ENCODE data around the gene BRICD5.

DNA sequence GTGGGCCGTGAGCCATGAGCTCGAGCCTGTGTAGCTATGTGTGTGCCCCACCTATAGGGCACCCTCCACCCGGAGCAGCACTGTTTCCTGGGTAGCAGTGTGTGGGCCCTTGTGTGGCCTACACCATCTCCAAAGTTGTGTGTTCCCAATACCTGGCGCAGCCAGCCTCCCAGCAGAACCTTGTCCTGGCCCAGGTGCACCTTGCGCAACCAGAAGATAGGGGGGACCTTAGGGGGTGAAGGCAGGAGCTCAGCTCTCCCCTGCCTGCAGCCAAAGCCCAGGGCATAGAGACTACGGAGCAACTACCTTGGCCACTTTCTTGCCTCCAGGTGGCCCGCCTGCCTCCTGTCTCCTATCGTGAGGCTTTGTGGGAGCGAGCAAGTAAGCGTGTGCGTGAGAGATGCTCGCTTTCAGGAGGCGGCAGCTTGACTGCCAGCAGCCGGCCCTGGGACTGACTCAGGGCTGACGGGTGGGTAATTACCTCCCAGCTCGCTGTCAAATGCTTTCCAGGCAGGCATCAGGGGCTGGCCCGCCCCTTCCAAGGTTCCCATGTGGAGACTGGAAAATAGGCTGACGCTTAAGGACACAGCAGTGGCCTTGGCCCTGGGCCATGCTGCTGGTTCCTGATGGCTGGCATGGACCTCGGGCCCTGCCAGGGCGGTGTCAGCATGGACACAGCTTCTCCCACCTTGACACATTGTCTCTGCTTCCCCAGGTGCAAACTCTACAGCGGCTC, 36.1 kb downstream of the BRICD5 start:
- TF ChIP-seq, protein P1, sequence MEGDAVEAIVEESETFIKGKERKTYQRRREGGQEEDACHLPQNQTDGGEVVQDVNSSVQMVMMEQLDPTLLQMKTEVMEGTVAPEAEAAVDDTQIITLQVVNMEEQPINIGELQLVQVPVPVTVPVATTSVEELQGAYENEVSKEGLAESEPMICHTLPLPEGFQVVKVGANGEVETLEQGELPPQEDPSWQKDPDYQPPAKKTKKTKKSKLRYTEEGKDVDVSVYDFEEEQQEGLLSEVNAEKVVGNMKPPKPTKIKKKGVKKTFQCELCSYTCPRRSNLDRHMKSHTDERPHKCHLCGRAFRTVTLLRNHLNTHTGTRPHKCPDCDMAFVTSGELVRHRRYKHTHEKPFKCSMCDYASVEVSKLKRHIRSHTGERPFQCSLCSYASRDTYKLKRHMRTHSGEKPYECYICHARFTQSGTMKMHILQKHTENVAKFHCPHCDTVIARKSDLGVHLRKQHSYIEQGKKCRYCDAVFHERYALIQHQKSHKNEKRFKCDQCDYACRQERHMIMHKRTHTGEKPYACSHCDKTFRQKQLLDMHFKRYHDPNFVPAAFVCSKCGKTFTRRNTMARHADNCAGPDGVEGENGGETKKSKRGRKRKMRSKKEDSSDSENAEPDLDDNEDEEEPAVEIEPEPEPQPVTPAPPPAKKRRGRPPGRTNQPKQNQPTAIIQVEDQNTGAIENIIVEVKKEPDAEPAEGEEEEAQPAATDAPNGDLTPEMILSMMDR (IDR thresholded peaks at IDR 0.05) = no peak
- TF ChIP-seq EZH2phosphoT487 (IDR thresholded peaks at IDR 0.05) (no peak), EZH2 (IDR thresholded peaks at IDR 0.05) (no peak)
